GM12878 (cell line): ENCODE data around the gene CACNG3. TPM values are rescaled to one million over a fixed set of nuclear protein-coding genes. Genes with fewer than 3 reads are reported as not detected.

Experiments
- BACH1 ChIP-seq: fragments of 450-650 bp; IDR thresholded peaks from 2 replicates; pipeline ENCODE4 v1.6.1; 2017; ENCODE audit warnings: mild to moderate bottlenecking, borderline replicate concordance
- CBFB ChIP-seq: IDR thresholded peaks from 2 replicates; pipeline ENCODE4 v1.6.1; 2016; ENCODE audit warnings: antibody characterized with exemption, low read depth
- CTCF ChIP-seq, 3 experiments: IDR thresholded peaks in 2 of 3; conservative IDR thresholded peaks in 1 of 3; 2 replicates each; pipeline ENCODE4 v1.5.1; 2011; ENCODE audit warnings: low read depth in 3 of 3, low read length in 3 of 3, mild to moderate bottlenecking in 3 of 3, control low read depth in 2 of 3, moderate library complexity in 2 of 3, inconsistent platforms in 1 of 3, mixed read lengths in 1 of 3; ENCODE audit not compliant: control insufficient read depth in 2 of 3, insufficient read depth in 1 of 3; ENCODE audit errors: extremely low read depth in 1 of 3
- KAT2A ChIP-seq: conservative IDR thresholded peaks from 2 replicates; pipeline ENCODE4 v1.6.1; 2011; ENCODE audit warnings: low read depth, low read length; ENCODE audit not compliant: control insufficient read depth
- MYB ChIP-seq: fragments of 150-350 bp; IDR thresholded peaks from 2 replicates; pipeline ENCODE4 v1.6.1; 2014; ENCODE audit warnings: mild to moderate bottlenecking, low read depth, low read length, borderline replicate concordance
- RAD21 ChIP-seq: IDR thresholded peaks from 2 replicates; pipeline ENCODE4 v1.6.1; 2011; ENCODE audit warnings: mild to moderate bottlenecking, low read depth, low read length, moderate library complexity; ENCODE audit not compliant: insufficient read depth
- SUPT20H ChIP-seq: IDR thresholded peaks from 2 replicates; pipeline ENCODE4 v1.6.1; 2011; ENCODE audit warnings: low read depth, mild to moderate bottlenecking, low read length, moderate library complexity, borderline replicate concordance; ENCODE audit not compliant: control insufficient read depth
- ZNF622 ChIP-seq: fragments of 450-650 bp; IDR thresholded peaks from 2 replicates; pipeline ENCODE4 v1.6.1; 2017; ENCODE audit warnings: mild to moderate bottlenecking, inconsistent platforms
- ZSCAN29 ChIP-seq: fragments of 450-650 bp; IDR thresholded peaks from 2 replicates; pipeline ENCODE4 v1.6.1; 2017; ENCODE audit warnings: mild to moderate bottlenecking, moderate library complexity
- polyA plus RNA-seq, 11 experiments: library from polyadenylated mRNA; depleted of rRNA in 4 of 11; unstranded in 6 of 11; stranded (reverse) in 5 of 11; fragments of >200 nt; fragmentation: Nextera tagmentation in 4 of 11; fragmentation: Illumina TruSeq in 1 of 11; extraction: Ambion mirVana in 4 of 11; extraction: Trizol in 1 of 11; gene quantifications; 1 replicate in 1 of 11; 2 replicates in 10 of 11; pipeline versions ENCODE4 v1.2.1 to v1.2.3, GENCODE V29; 2011 to 2016; ENCODE audit warnings: inconsistent platforms in 2 of 11, missing spikeins in 2 of 11, low read depth in 1 of 11
- total RNA-seq, 4 experiments: library from RNA; depleted of rRNA in 3 of 4; stranded (reverse); fragments of >200 nt in 3 of 4; fragmentation: Illumina TruSeq in 1 of 4; extraction: Trizol in 1 of 4; gene quantifications; 2 replicates each; pipeline versions ENCODE4 v1.2.1 to v1.2.3, GENCODE V29; 2013 to 2021
- TF ChIP-seq, protein P1 (sequence below): IDR thresholded peaks from 2 replicates; pipeline ENCODE4 v1.6.1; 2011; ENCODE audit warnings: borderline replicate concordance, low read depth, mild to moderate bottlenecking, moderate library complexity, mixed read lengths, low read length; ENCODE audit not compliant: insufficient read depth; ENCODE audit errors: extremely low read length
- TF ChIP-seq, protein P2 (sequence below): IDR thresholded peaks from 2 replicates; pipeline ENCODE4 v1.6.1; 2012; ENCODE audit warnings: low read depth, low read length, improper control_type of control experiment

The CACNG3 gene
- total and polyA plus RNA-seq, 10 of the 15 experiments (the other 5 are each of a cell fraction or from before 2014, with no cell fraction given) = 0.04 TPM; not detected in 9

- TF ChIP-seq CTCF (IDR thresholded peaks at IDR 0.05 in 2 of 3, conservative IDR thresholded peaks at IDR 0.05 in 1 of 3; ENCODE audit: control insufficient read depth in 2 of 3, extremely low read depth in 1 of 3, insufficient read depth in 1 of 3, low read depth in 3 of 3, low read length in 3 of 3) (no peak), SUPT20H (no peak), CBFB (no peak), KAT2A (no peak), ZNF622 (no peak), RAD21 (no peak), MYB (no peak), ZSCAN29 (no peak), BACH1 (no peak)
- TF ChIP-seq, protein P1, sequence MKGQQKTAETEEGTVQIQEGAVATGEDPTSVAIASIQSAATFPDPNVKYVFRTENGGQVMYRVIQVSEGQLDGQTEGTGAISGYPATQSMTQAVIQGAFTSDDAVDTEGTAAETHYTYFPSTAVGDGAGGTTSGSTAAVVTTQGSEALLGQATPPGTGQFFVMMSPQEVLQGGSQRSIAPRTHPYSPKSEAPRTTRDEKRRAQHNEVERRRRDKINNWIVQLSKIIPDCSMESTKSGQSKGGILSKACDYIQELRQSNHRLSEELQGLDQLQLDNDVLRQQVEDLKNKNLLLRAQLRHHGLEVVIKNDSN = no peak
- TF ChIP-seq, protein P2, sequence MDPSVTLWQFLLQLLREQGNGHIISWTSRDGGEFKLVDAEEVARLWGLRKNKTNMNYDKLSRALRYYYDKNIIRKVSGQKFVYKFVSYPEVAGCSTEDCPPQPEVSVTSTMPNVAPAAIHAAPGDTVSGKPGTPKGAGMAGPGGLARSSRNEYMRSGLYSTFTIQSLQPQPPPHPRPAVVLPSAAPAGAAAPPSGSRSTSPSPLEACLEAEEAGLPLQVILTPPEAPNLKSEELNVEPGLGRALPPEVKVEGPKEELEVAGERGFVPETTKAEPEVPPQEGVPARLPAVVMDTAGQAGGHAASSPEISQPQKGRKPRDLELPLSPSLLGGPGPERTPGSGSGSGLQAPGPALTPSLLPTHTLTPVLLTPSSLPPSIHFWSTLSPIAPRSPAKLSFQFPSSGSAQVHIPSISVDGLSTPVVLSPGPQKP = no peak
These were observed 49.2 kb upstream of the CACNG3 start (continued) for GRCh38 chr16:24206926-24207325.
